AG04450 (cell line): ENCODE results near the gene NPC1. TPM values are rescaled to one million over a fixed set of nuclear protein-coding genes. Genes with fewer than 3 reads are reported as not detected.
"Not testable (repeated sequence)": the region's sequence is repeated elsewhere in the genome, so short reads cannot be mapped to it uniquely, and the experiment has no call there.

Experiments used
- CTCF ChIA-PET: fragments of 300-600, 350-600 bp; formaldehyde crosslinking; extraction: SDS; loops from one replicate; lab custom pipeline; 2022; ENCODE audit warnings: antibody characterized with exemption, inconsistent platforms; lab: Charles Lee
- POLR2A ChIA-PET: fragments of 350-600 bp; formaldehyde crosslinking; extraction: SDS; loops from one replicate; lab custom pipeline; 2021; ENCODE audit warnings: antibody characterized with exemption, inconsistent platforms; lab: Yijun Ruan, JAX
- DNase-seq: peaks from one replicate; pipeline ENCODE4 v3.0.0-alpha.2; 2011; ENCODE audit warnings: low read depth, low spot score
- H3K27ac ChIP-seq: one replicate; pipeline ENCODE4 v1.5.1; 2012; ENCODE audit warnings: low read depth, low read length, control low read depth
- H3K27me3 ChIP-seq: one replicate; pipeline ENCODE4 v1.6.0; 2012; ENCODE audit warnings: low read length; ENCODE audit not compliant: control insufficient read depth, insufficient read depth
- H3K4me3 ChIP-seq: 2 replicates; pipeline ENCODE4 v1.5.1; 2011; ENCODE audit warnings: mild to moderate bottlenecking, low read depth, low read length, control low read depth
- H3K9me3 ChIP-seq: 2 replicates; pipeline ENCODE4 v1.5.1; 2012; ENCODE audit warnings: low read length; ENCODE audit not compliant: control insufficient read depth, insufficient read depth
- CTCF ChIP-seq: IDR thresholded peaks from 2 replicates; pipeline ENCODE4 v1.5.1; 2011; ENCODE audit warnings: low read depth, low read length, control low read depth, inconsistent platforms
- polyA plus RNA-seq: library from polyadenylated mRNA; depleted of rRNA; stranded (reverse); fragments of >200 nt; gene quantifications from 2 replicates; pipeline ENCODE4 v1.2.3, GENCODE V29; 2011

Gene NPC1
- polyA plus RNA-seq, 1 experiment: 10.8 TPM

GRCh38 chr18:23565916-23566547 is 20.3 kb downstream of the NPC1 start:
- CTCF ChIA-PET: no interaction called here
- DNase-seq: no peak

GRCh38 chr18:23563377-23564043 is 22.8 kb downstream of the NPC1 start:
- no peak for TF ChIP-seq CTCF
- Histone ChIP-seq H3K27me3 (no peaks in the 10 kb centered on the region), H3K9me3 (no peaks in the 10 kb centered on the region), H3K27ac (no peak overlapping the region), H3K4me3 (no peak overlapping the region)
- ChIA-PET POLR2A (interaction anchor here (0.7 to 1.1 kb wide), 2 partner anchors 18 to 51 kb away, joined by 3 to 6 read pairs; no protein-coding TSS in a partner anchor), CTCF (interaction anchor here (0.6 kb wide), 1 partner anchor 1524 kb away, joined by 3 read pairs; no protein-coding TSS in a partner anchor)
- DNase-seq: no peak

More at GRCh38 chr18:23565916-23566547, 20.3 kb downstream of the NPC1 start:
- H3K27me3 ChIP-seq: no peaks in the 10 kb centered on the region
- H3K9me3 ChIP-seq: no peaks in the 10 kb centered on the region
- no peak for TF ChIP-seq CTCF
- no peak overlapping the region for H3K27ac ChIP-seq
- H3K4me3 ChIP-seq: no peak overlapping the region
- POLR2A ChIA-PET: no interaction called here

GRCh38 chr18:23560186-23560585 is 26.1 kb downstream of the NPC1 start:
- ChIA-PET POLR2A (no interaction called here), CTCF (no interaction called here)
- Histone ChIP-seq H3K9me3 (no peaks in the 10 kb centered on the region; the same call in 1 of the 2 replicates), H3K4me3 (no peak overlapping the region), H3K27me3 (no peaks in the 10 kb centered on the region), H3K27ac (no peak overlapping the region)
- TF ChIP-seq CTCF: no peak
- DNase-seq: no peak

- H3K9me3 ChIP-seq, POLR2A ChIA-PET, H3K4me3 ChIP-seq, H3K27me3 ChIP-seq, H3K27ac ChIP-seq, DNase-seq: not testable (repeated sequence)
- CTCF ChIA-PET: interaction anchor here (2.3 kb wide), 1 partner anchor 41 kb away, joined by 6 read pairs; no protein-coding TSS in a partner anchor
These were observed 28.8 kb downstream of the NPC1 start for GRCh38 chr18:23557511-23557910.

- CTCF ChIA-PET: interaction anchor here (2.3 kb wide), 1 partner anchor 40 kb away, joined by 6 read pairs; no protein-coding TSS in a partner anchor
- H3K4me3 ChIP-seq: no peak overlapping the region
- H3K27me3 ChIP-seq: no peaks in the 10 kb centered on the region
- DNase-seq: no peak
- H3K27ac ChIP-seq: no peak overlapping the region
- TF ChIP-seq CTCF: no peak
- no peaks in the 10 kb centered on the region; the same call in 1 of the 2 replicates for H3K9me3 ChIP-seq
- POLR2A ChIA-PET: no interaction called here
These were observed 30.0 kb downstream of the NPC1 start for GRCh38 chr18:23556145-23556780.
